HFFc6 (cell line): ENCODE data around the gene ZNF235. TPM values are rescaled to one million over a fixed set of nuclear protein-coding genes. Genes with fewer than 3 reads are reported as not detected.
A peak's percentile ranks its signal among the peaks of the same experiment; 100 is the strongest.

ENCODE experiments used
- DNase-seq: peaks from one replicate; pipeline ENCODE4 v3.0.0-alpha.2; 2018
- H3K27ac Mint-ChIP-seq: 2 replicates; pipeline ENCODE4 v1.8.0; 2020; ENCODE audit warnings: mild to moderate bottlenecking, mixed read lengths
- H3K27me3 Mint-ChIP-seq: 2 replicates; pipeline ENCODE4 v1.8.0; 2021; ENCODE audit warnings: mild to moderate bottlenecking, moderate library complexity, mixed read lengths; ENCODE audit not compliant: insufficient read depth
- H3K36me3 Mint-ChIP-seq: 2 replicates; pipeline ENCODE4 v1.8.0; 2021; ENCODE audit warnings: low read depth, mixed read lengths
- H3K4me1 Mint-ChIP-seq: 2 replicates; pipeline ENCODE4 v1.8.0; 2020; ENCODE audit warnings: low read depth, mixed read lengths
- H3K4me3 Mint-ChIP-seq: 2 replicates; pipeline ENCODE4 v1.8.0; 2020; ENCODE audit warnings: mild to moderate bottlenecking, moderate library complexity, mixed read lengths
- H3K9me3 Mint-ChIP-seq: 2 replicates; pipeline ENCODE4 v1.8.0; 2020; ENCODE audit warnings: mild to moderate bottlenecking, mixed read lengths
- CTCF ChIP-seq: fragments of 200-600 bp; sonication (generic); IDR thresholded peaks from 2 replicates; pipeline ENCODE4 v1.5.0; 2021; ENCODE audit warnings: antibody characterized with exemption, mild to moderate bottlenecking
- total RNA-seq, 6 experiments: library from RNA; stranded (reverse); fragmentation: NEBNext Ultra II Directional; extraction: Animal tissue kit (Norgen Biotek cat#: 25700); gene quantifications; 2 replicates in 1 of 6; 3 replicates in 5 of 6; pipeline ENCODE4 v1.2.3, GENCODE V29; 2021

The ZNF235 gene
- total RNA-seq, 6 experiments from 2014 or later, result 1.6 to 2.1 (median 1.9) TPM

- H3K4me1 Mint-ChIP-seq, result peaks cover 24% of the 10 kb centered on the region
- 0 out of 2 replicates have a peak, but pooled peaks cover 4% of the 10 kb centered on the region for H3K9me3 Mint-ChIP-seq
- H3K36me3 Mint-ChIP-seq, result no peaks in the 10 kb centered on the region; the same call in 1 of the 2 replicates
- H3K27me3 Mint-ChIP-seq, result peaks cover 1% of the 10 kb centered on the region
- DNase-seq, result no peak
- peak overlapping the region; percentile 95; the same call in 1 of the 2 replicates for H3K4me3 Mint-ChIP-seq
- TF ChIP-seq CTCF, result no peak
- H3K27ac Mint-ChIP-seq, result no peak overlapping the region
Measured at GRCh38 chr19:44305457-44305856, 632 bp upstream of the ZNF235 start.

- Mint-ChIP-seq H3K4me3 (peak overlapping the region; percentile 95), H3K27ac (peak overlapping the region; percentile 93), H3K36me3 (no peaks in the 10 kb centered on the region; the same call in 1 of the 2 replicates), H3K27me3 (peaks cover 1% of the 10 kb centered on the region), H3K4me1 (peaks cover 24% of the 10 kb centered on the region), H3K9me3 (0 out of 2 replicates have a peak, but pooled peaks cover 4% of the 10 kb centered on the region)
- TF ChIP-seq CTCF, result 0 out of 2 replicates have a peak, but pooled peaks have one; percentile 19
- peak; percentile 29 for DNase-seq
Measured at GRCh38 chr19:44303976-44304568, 753 bp downstream of the ZNF235 start.

- DNase-seq, result no peak
- H3K4me1 Mint-ChIP-seq, result peaks cover 21% of the 10 kb centered on the region
- H3K9me3 Mint-ChIP-seq, result no peaks in the 10 kb centered on the region
- H3K27ac Mint-ChIP-seq, result peak overlapping the region; percentile 93
- no peaks in the 10 kb centered on the region; the same call in 1 of the 2 replicates for H3K36me3 Mint-ChIP-seq
- H3K27me3 Mint-ChIP-seq, result peaks cover 1% of the 10 kb centered on the region
- TF ChIP-seq CTCF, result no peak
- peak overlapping the region; percentile 95 for H3K4me3 Mint-ChIP-seq
Measured at GRCh38 chr19:44303320-44303719, 1.5 kb downstream of the ZNF235 start.

GRCh38 chr19:44284968-44285367 lies 19.9 kb downstream of the ZNF235 start:
- Mint-ChIP-seq H3K27me3 (peaks cover 2% of the 10 kb centered on the region; the same call in 1 of the 2 replicates), H3K9me3 (peaks cover 18% of the 10 kb centered on the region), H3K4me1 (peaks cover 8% of the 10 kb centered on the region), H3K4me3 (no peak overlapping the region), H3K36me3 (peaks cover 35% of the 10 kb centered on the region), H3K27ac (no peak overlapping the region)
- no peak for TF ChIP-seq CTCF
- no peak for DNase-seq

GRCh38 chr19:44282846-44283245 lies 22.0 kb downstream of the ZNF235 start:
- TF ChIP-seq CTCF, result no peak
- Mint-ChIP-seq H3K27ac (no peak overlapping the region), H3K36me3 (peaks cover 14% of the 10 kb centered on the region), H3K4me1 (peaks cover 27% of the 10 kb centered on the region), H3K9me3 (peaks cover 28% of the 10 kb centered on the region), H3K4me3 (no peak overlapping the region), H3K27me3 (peaks cover 2% of the 10 kb centered on the region; the same call in 1 of the 2 replicates)
- DNase-seq, result peak; percentile 8
